SK-N-SH (cell line): ENCODE data around the gene TNPO1. TPM values are rescaled to one million over a fixed set of nuclear protein-coding genes. Genes with fewer than 3 reads are reported as not detected.
A peak's percentile ranks its signal among the peaks of the same experiment; 100 is the strongest.

Experiments
- CTCF ChIA-PET: fragments of 300-600, 350-600 bp; formaldehyde crosslinking; extraction: SDS; loops from one replicate; lab custom pipeline; 2021; lab: Yijun Ruan, JAX
- POLR2A ChIA-PET: fragments of 350-600 bp; sonication (Branson Sonifier 250); formaldehyde crosslinking; extraction: SDS; loops from one replicate; lab custom pipeline; 2020; ENCODE audit warnings: antibody characterized with exemption, inconsistent platforms; lab: Yijun Ruan, JAX
- DNase-seq: peaks from one replicate; pipeline ENCODE4 v3.0.0; 2012
- H2AFZ ChIP-seq: fragments of 200-600 bp; sonication (generic); 2 replicates; pipeline ENCODE4 v1.8.1; 2016; ENCODE audit warnings: antibody characterized with exemption, mild to moderate bottlenecking, low read depth
- H3F3A ChIP-seq: fragments of 200-600 bp; sonication (generic); replicated peaks from 2 replicates; pipeline ENCODE3; 2016; ENCODE audit warnings: antibody characterized with exemption, mild to moderate bottlenecking; ENCODE audit not compliant: insufficient read depth
- H3K27ac ChIP-seq, 2 experiments: fragments of 200-500 bp in 1 of 2; fragments of 200-600 bp in 1 of 2; sonication (Bioruptor generic) in 1 of 2; sonication (generic), shearing (Covaris generic) in 1 of 2; 2 replicates each; pipeline versions ENCODE4 v1.5.1 to v1.6.1; 2014 to 2016; ENCODE audit warnings: low read depth in 2 of 2, inconsistent platforms in 1 of 2, low read length in 1 of 2, mild to moderate bottlenecking in 1 of 2, mixed read lengths in 1 of 2
- H3K27me3 ChIP-seq: fragments of 200-600 bp; sonication (generic), shearing (Covaris generic); 2 replicates; pipeline ENCODE4 v1.6.1; 2016; ENCODE audit warnings: mixed run types; ENCODE audit not compliant: insufficient read depth
- H3K36me3 ChIP-seq, 2 experiments: fragments of 200-500 bp in 1 of 2; fragments of 200-600 bp in 1 of 2; sonication (Bioruptor generic) in 1 of 2; sonication (generic) in 1 of 2; replicated peaks in 1 of 2; 2 replicates each; pipeline versions ENCODE3 to v1.5.1; 2014 to 2016; ENCODE audit warnings: low read length in 1 of 2, mild to moderate bottlenecking in 1 of 2; ENCODE audit not compliant: insufficient read depth in 2 of 2, control insufficient read depth in 1 of 2
- H3K4me1 ChIP-seq, 2 experiments: fragments of 200-500 bp in 1 of 2; fragments of 200-600 bp in 1 of 2; sonication (Bioruptor generic) in 1 of 2; sonication (generic), shearing (Covaris generic) in 1 of 2; 2 replicates each; pipeline versions ENCODE4 v1.5.1 to v1.6.1; 2014 to 2016; ENCODE audit warnings: low read depth in 1 of 2, low read length in 1 of 2, mixed run types in 1 of 2; ENCODE audit not compliant: insufficient read depth in 2 of 2, control insufficient read depth in 1 of 2
- H3K4me2 ChIP-seq: fragments of 200-600 bp; sonication (generic), shearing (Covaris generic); 2 replicates; pipeline ENCODE4 v1.6.1; 2017; ENCODE audit warnings: mixed run types
- H3K4me3 ChIP-seq, 2 experiments: fragments of 200-500 bp in 1 of 2; fragments of 200-600 bp in 1 of 2; sonication (Bioruptor generic) in 1 of 2; sonication (generic), shearing (Covaris generic) in 1 of 2; 2 replicates each; pipeline versions ENCODE4 v1.5.1 to v1.8.1; 2014 to 2016; ENCODE audit warnings: low read depth in 2 of 2, inconsistent platforms in 1 of 2, low read length in 1 of 2, mild to moderate bottlenecking in 1 of 2, mixed read lengths in 1 of 2, moderate library complexity in 1 of 2
- H3K79me2 ChIP-seq: fragments of 200-600 bp; sonication (generic); 2 replicates; pipeline ENCODE4 v1.8.1; 2017; ENCODE audit warnings: mild to moderate bottlenecking; ENCODE audit not compliant: insufficient read depth
- H3K9ac ChIP-seq: fragments of 200-600 bp; sonication (generic); 2 replicates; pipeline ENCODE4 v1.6.1; 2017; ENCODE audit warnings: mixed run types
- H3K9me2 ChIP-seq: fragments of 200-600 bp; sonication (generic); 2 replicates; pipeline ENCODE4 v1.6.1; 2017; ENCODE audit warnings: mixed run types
- H3K9me3 ChIP-seq: fragments of 200-600 bp; sonication (generic); 2 replicates; pipeline ENCODE4 v1.6.1; 2017; ENCODE audit warnings: mixed run types, mild to moderate bottlenecking, moderate library complexity
- H4K20me1 ChIP-seq: fragments of 200-600 bp; sonication (generic); 2 replicates; pipeline ENCODE4 v1.6.1; 2017; ENCODE audit warnings: mild to moderate bottlenecking, mixed run types; ENCODE audit not compliant: insufficient read depth
- ELF1 ChIP-seq: IDR thresholded peaks from 2 replicates; pipeline ENCODE4 v1.4.0; 2012
- EP300 ChIP-seq, 2 experiments: IDR thresholded peaks; 2 replicates each; pipeline versions ENCODE4 v1.4.0 to v1.6.1; 2012; ENCODE audit warnings: borderline replicate concordance in 1 of 2, low read depth in 1 of 2, low read length in 1 of 2
- EZH2phosphoT487 ChIP-seq: fragments of 200-600 bp; sonication (generic); IDR thresholded peaks from 2 replicates; pipeline ENCODE4 v1.6.1; 2017; ENCODE audit warnings: low read depth, mixed run types, mild to moderate bottlenecking, antibody characterized with exemption, moderate library complexity, borderline replicate concordance
- FOSL2 ChIP-seq: IDR thresholded peaks from 2 replicates; pipeline ENCODE4 v1.4.0; 2012; ENCODE audit warnings: low read depth, mild to moderate bottlenecking, moderate library complexity, borderline replicate concordance
- FOXJ3 ChIP-seq: sonication (generic); formaldehyde crosslinking; IDR thresholded peaks from 2 replicates; pipeline ENCODE4 v1.5.1; 2020; ENCODE audit warnings: mild to moderate bottlenecking, missing genetic modification reagents
- FOXM1 ChIP-seq: IDR thresholded peaks from 2 replicates; pipeline ENCODE4 v1.4.0; 2012; ENCODE audit warnings: low read depth, mild to moderate bottlenecking
- GABPA ChIP-seq: IDR thresholded peaks from 2 replicates; pipeline ENCODE4 v1.4.0; 2012; ENCODE audit warnings: low read depth, mild to moderate bottlenecking
- GATA2 ChIP-seq: sonication (generic); formaldehyde crosslinking; IDR thresholded peaks from 2 replicates; pipeline ENCODE4 v1.5.0; 2020; ENCODE audit warnings: mild to moderate bottlenecking, missing genetic modification reagents
- IRF3 ChIP-seq: fragments of 150-350 bp; IDR thresholded peaks from 2 replicates; pipeline ENCODE4 v1.6.1; 2016; ENCODE audit warnings: mild to moderate bottlenecking, low read depth, low read length
- MAX ChIP-seq: IDR thresholded peaks from 2 replicates; pipeline ENCODE4 v1.4.0; 2012; ENCODE audit warnings: low read depth
- MXI1 ChIP-seq: IDR thresholded peaks from 2 replicates; pipeline ENCODE4 v1.6.1; 2012; ENCODE audit warnings: mild to moderate bottlenecking, low read depth, low read length, improper control_type of control experiment
- PBX3 ChIP-seq: IDR thresholded peaks from 2 replicates; pipeline ENCODE4; 2012
- POLR2AphosphoS5 ChIP-seq: IDR thresholded peaks from 2 replicates; pipeline ENCODE4 v1.6.1; 2012; ENCODE audit warnings: low read depth, low read length
- RAD21 ChIP-seq: IDR thresholded peaks from 2 replicates; pipeline ENCODE4 v1.6.1; 2012; ENCODE audit warnings: mild to moderate bottlenecking, low read length
- RCOR1 ChIP-seq: fragments of 150-350 bp; IDR thresholded peaks from 2 replicates; pipeline ENCODE4 v1.6.1; 2017; ENCODE audit warnings: antibody characterized with exemption, low read length
- REST ChIP-seq: IDR thresholded peaks from 2 replicates; pipeline ENCODE4 v1.6.1; 2012; ENCODE audit warnings: mild to moderate bottlenecking, low read depth, low read length, moderate library complexity
- RFX5 ChIP-seq: IDR thresholded peaks from 2 replicates; pipeline ENCODE4 v1.6.1; 2012; ENCODE audit warnings: mild to moderate bottlenecking, improper control_type of control experiment, low read length
- RXRA ChIP-seq: IDR thresholded peaks from 2 replicates; pipeline ENCODE4 v1.4.0; 2012; ENCODE audit warnings: low read depth, mild to moderate bottlenecking, borderline replicate concordance
- SIN3A ChIP-seq: IDR thresholded peaks from 2 replicates; pipeline ENCODE4 v1.6.1; 2012; ENCODE audit warnings: low read depth, mild to moderate bottlenecking, low read length, moderate library complexity, borderline replicate concordance
- TAF1 ChIP-seq: IDR thresholded peaks from 2 replicates; pipeline ENCODE4 v1.6.1; 2012; ENCODE audit warnings: low read depth, mild to moderate bottlenecking, low read length, moderate library complexity, borderline replicate concordance
- TEAD4 ChIP-seq: IDR thresholded peaks from 2 replicates; pipeline ENCODE4 v1.4.0; 2012; ENCODE audit warnings: mild to moderate bottlenecking, borderline replicate concordance; ENCODE audit not compliant: insufficient read depth
- USF1 ChIP-seq: IDR thresholded peaks from 2 replicates; pipeline ENCODE4 v1.4.0; 2012; ENCODE audit warnings: low read depth, borderline replicate concordance
- USF2 ChIP-seq: fragments of 150-350 bp; IDR thresholded peaks from 2 replicates; pipeline ENCODE4 v1.6.1; 2017; ENCODE audit warnings: antibody characterized with exemption, low read length, low read depth, borderline replicate concordance
- WGBS: methylation state at CpG from one replicate; pipeline ENCODE4 v1.1.6; 2017; ENCODE audit warnings: low lambda C conversion rate; 5-methylcytosine and 5-hydroxymethylcytosine counted together
- polyA plus RNA-seq, 3 experiments: library from polyadenylated mRNA; depleted of rRNA; stranded (reverse); fragments of >200 nt; gene quantifications; 2 replicates each; pipeline ENCODE4 v1.2.3, GENCODE V29; 2012

The TNPO1 gene
- polyA plus RNA-seq (2012; rRNA removed) = 19.9 and 27.9 TPM in 2 replicates
- 29.4 and 36.6 TPM in 2 replicates for polyA plus RNA-seq (2012; cell fraction: cytosol; rRNA removed)
- polyA plus RNA-seq (2012; cell fraction: nucleus; rRNA removed) = 11.4 and 27.7 TPM in 2 replicates

GRCh38 chr5:72816284-72817075 lies at the start of gene TNPO1:
Gene TNPO1, plus strand, starts transcription at chr5:72816661. Its CDS starts 77 bp downstream, at chr5:72816738.
- peaks cover 19% of the 10 kb centered on the region; the same call in 1 of the 2 replicates for H4K20me1 ChIP-seq
- H2AFZ ChIP-seq = peak within 1 kb of the TSS; percentile 95
- peaks cover 7 to 12% of the 10 kb centered on the region in 2 experiments; a peak in 3 of 4 replicates for H3K4me1 ChIP-seq
- POLR2A ChIA-PET = interaction anchor here (0.7 to 3.8 kb wide), 14 partner anchors 17 to 497 kb away, joined by 3 to 40 read pairs (median 4); partner anchors contain the start of genes MRPS27 and PTCD2
- H3K4me2 ChIP-seq = peak within 1 kb of the TSS; percentile 82
- H3K79me2 ChIP-seq = peaks cover 49% of the 10 kb centered on the region
- H3K36me3 ChIP-seq = peaks cover 9 to 18% of the 10 kb centered on the region in 2 experiments
- DNase-seq = peak; percentile 92
- H3K9me2 ChIP-seq = no peaks in the 10 kb centered on the region
- peaks cover 15% of the 10 kb centered on the region for H3F3A ChIP-seq
- peak within 1 kb of the TSS; percentile 98 to 99 for H3K27ac ChIP-seq
- H3K9me3 ChIP-seq = peaks cover 6% of the 10 kb centered on the region; the same call in 1 of the 2 replicates
- H3K27me3 ChIP-seq = no peaks in the 10 kb centered on the region
- 4% methylated on average over 9 of the region's 93 CpGs for WGBS
- CTCF ChIA-PET = interaction anchor here (0.9 to 6.3 kb wide), 8 partner anchors 15 to 450 kb away, joined by 3 to 76 read pairs (median 23); partner anchors contain the start of gene FCHO2
- peak within 1 kb of the TSS; percentile 99 for H3K9ac ChIP-seq
- peak within 1 kb of the TSS; percentile 86 to 95 for H3K4me3 ChIP-seq
- TF ChIP-seq EZH2phosphoT487 = no peak
- peak; percentile 97 for TF ChIP-seq POLR2AphosphoS5
- no peak for TF ChIP-seq FOSL2
- no peak for TF ChIP-seq USF1
- TF ChIP-seq RAD21 = no peak; the same call in 1 of the 2 replicates
- no peak for TF ChIP-seq GATA2 (CRISPR knock-in tag)
- TF ChIP-seq REST = peak; percentile 67; the same call in 1 of the 2 replicates
- TF ChIP-seq USF2 = no peak
- TF ChIP-seq RXRA = no peak
- TF ChIP-seq TEAD4 = peak; percentile 24; the same call in 1 of the 2 replicates
- no peak for TF ChIP-seq GABPA
- TF ChIP-seq ELF1 = no peak
- no peak for TF ChIP-seq FOXJ3
- TF ChIP-seq RFX5 = no peak
- TF ChIP-seq MAX = no peak; the same call in 1 of the 2 replicates
- no peak for TF ChIP-seq FOXM1
- peak; percentile 96 for TF ChIP-seq TAF1
- peak; percentile 87 for TF ChIP-seq MXI1
- 0 out of 2 replicates have a peak, but pooled peaks have one; percentile 13 for TF ChIP-seq RCOR1
- no peak for TF ChIP-seq PBX3
- TF ChIP-seq EP300 (IDR thresholded peaks at IDR 0.05; ENCODE audit: borderline replicate concordance in 1 of 2, low read depth in 1 of 2, low read length in 1 of 2) = no peak; a peak in 1 of 4 replicates
- no peak for TF ChIP-seq IRF3
- TF ChIP-seq SIN3A = peak; percentile 83; the same call in 1 of the 2 replicates
